CD4-positive, alpha-beta T cell treated with Interferon alpha-2 for 1 hour (primary cell): ENCODE results near the gene SMAP2.

Experiments used
- DNase-seq, 2 donors: peaks; one replicate each; pipeline ENCODE4 v3.0.0-alpha.2; 2020 to 2022

The SMAP2 gene

DNA sequence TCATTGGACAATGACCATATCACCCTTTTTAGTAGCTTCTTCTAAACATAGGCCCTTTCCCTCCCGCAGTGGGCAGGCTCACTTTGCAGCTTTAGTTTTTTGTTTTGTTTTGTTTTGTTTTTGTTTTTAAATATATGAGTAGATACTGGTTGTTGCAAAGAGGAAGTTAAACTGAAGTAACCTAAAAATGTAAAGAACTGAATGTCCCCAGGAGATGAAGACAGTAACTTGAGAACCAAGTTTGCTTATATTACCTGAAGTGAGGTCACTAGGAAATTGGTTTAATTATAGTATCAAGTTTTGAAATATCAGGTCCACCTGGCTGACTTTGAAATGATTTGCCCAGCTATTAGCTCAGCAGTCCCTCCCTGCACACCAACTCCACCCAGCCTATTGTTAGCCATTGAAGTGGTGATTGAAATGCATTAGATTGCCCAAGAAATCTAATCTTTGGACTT is 18.2 kb downstream of the SMAP2 start:
- no peak for DNase-seq

DNA sequence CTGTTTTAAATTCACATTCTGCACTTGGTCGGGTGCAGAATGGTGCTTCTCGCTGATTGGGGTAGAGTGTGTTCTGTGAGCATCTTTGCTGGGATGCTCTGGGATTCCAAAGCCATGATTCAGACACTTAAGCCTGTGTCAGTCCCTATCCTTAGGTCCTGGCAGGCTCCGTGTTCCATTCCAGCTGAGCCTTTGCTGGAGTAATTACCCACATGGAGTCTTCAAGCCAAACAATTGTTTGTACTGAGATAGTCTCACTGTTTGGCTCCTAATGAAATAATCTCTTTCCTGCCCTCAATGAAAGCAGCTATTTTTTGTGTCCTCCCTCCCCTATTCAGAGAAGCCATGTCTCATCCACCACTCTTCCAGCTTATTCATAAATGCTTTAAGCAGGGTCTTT is 18.7 kb downstream of the SMAP2 start:
- DNase-seq, result no peak

DNA sequence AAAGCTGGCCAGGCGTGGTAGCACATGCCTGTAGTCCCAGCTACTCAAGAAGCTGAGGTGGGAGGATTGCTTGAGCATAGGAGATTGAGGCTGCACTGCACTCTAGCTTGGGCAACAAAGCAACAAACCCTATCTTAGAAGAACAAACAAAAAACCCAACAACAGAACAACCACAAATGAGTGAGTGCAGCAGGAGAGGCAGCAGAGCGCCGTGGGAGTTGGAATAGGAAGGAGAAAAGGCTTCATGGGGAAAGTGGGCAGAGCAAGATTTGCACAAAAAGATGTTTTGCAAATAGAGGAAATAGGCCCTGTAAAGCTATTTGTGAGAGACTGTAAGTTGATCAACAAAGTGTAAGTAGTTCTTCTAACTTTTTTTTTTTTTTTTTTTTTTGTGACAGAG is 19.6 kb downstream of the SMAP2 start:
- DNase-seq, result no peak

DNA sequence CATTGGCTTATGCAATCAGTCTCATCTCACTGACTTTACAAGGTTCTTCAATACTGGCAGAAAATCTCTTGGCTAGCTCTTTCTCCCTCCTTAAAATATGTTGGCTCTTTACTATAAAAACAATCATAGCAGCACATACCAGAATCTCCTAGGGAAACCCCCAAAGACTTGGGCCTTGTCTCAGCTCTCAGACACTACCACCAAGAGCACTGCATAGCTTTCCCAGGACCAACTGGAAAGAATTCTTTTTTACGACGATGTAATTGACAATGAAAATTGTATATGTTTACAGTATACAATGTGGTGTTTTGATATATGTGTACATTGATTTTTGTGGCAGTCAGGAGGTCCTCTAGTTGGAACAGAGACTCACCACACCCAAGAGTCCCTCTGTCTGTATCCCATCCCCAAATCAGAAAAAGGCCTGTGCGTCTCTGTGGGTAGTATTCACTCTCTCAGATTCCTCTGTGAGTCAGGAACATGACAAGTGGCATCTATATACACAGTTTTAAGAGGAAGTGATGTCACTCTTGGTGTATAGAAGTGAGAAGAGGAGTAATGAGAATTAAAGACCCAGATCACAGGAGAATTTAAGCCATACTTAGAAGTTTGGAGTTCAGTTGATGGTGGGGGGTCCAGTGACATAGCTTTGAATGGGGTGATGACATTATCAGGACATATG is 21.1 kb downstream of the SMAP2 start:
- peak; percentile 54 to 77 for DNase-seq

DNA sequence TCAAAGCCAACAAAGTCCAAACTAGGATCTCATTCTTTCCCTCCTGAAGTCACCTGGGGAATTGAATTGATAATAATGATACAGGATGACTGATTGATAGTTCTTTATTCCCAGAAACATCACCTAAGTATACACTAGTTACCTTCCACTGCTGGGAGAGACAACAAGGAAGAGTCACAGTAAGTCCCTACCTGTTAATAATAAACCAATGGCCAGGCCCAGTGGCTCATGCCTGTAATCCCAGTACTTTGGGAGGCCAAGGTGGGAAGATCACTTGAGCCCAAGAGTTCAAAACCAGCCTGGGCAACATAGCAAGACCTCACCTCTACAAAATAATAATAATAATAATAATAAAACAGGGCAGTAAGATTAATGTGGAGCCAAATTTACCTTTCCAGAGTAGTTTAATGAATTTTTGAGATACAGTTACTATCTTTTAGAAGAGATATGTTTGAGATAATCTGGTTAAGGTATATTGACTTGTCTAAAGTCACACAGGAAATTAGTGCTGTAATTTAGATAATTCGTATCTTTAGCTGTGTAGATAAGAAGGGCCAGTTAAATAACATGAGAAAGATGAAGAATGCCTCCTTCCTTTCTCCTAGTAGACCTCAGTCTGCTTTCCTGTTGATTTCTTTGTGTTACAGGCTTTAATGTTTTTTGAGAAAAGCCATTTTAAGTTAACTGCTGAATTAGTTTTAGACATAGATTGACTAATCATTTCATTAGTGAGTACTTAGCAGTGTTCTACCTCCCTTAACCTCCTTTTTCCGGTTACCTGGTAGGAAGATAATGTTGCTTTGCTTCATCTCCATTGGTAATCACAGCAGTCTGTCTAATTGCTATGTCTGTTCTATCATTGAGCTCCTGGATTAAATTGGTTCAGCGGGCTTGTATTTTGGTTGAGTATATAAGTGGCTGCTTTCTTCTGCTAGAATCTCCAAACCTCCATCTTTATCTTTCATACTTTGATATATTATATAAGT is 22.0 kb downstream of the SMAP2 start:
- DNase-seq, result no peak

DNA sequence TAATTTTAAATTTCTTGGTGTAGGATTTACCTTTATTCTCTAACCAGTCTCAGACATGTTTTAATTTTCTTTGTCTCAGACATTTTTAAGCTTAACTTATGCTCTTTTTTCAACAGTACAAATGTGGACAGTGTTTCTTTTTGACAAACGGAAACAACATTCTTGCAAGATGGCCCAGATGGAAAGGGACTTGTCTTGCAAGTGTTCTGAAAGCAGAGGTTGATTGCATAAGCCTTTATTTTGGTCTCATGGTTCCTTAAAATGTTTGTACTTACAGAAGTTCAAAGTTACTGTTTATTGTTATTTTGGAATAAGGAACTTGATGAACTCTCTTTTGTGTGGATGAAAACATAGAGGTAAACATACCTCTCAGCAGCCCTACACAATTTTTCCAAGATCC is 22.9 kb downstream of the SMAP2 start:
- DNase-seq, result no peak

DNA sequence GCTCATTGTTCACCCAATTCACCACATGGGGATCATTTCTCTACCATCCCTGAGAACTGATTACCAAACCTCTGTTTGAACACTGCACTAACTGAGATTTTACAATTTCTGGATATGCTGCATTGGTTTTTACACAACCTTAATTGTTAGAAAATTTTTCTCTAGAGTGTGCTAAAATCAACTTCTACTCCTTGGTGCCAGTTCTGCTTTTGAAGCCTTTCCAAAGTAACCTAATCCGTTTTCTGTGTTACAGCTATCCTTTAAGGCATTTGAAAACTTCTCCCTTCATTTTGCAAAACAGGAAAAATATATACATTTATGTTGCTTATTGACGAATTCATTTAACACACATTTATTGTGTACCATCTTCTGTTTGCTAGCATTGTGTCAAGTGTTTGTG is 23.7 kb downstream of the SMAP2 start:
- DNase-seq, result no peak

DNA sequence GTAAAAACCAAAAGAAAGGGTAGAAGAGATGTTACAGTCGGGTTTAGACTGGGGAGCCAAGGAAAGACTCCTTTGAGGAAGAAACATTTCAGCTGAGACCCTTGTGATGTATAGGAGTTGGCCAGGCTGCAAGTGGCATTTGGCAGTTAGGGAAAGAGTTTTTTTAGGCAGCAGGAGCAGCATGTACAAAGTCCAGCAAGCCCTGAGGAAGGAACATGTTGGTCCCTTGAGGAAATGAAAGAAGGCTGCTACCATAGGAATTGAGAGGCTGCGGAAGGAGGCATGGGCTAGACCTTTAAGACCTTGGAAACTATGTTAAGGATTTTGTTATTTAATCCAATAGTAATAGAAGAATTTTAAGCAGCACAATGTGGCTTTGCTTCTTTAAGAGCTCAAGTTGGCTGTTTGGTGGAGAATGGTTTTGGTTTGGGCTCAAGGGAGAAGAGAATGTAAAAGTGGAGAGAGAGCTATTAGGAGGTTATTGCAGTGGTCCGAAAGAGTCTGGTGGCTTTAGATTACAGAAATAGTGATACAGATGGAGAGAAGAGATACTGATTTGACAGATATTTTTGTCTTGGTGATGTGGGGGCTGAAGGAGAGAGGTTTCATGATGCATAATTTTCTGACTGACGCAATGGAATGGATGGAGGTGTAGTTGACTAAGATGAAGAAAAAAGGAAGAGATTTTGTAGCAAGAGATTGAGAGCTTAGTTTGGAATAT is 26.6 kb downstream of the SMAP2 start:
- DNase-seq, result no peak

DNA sequence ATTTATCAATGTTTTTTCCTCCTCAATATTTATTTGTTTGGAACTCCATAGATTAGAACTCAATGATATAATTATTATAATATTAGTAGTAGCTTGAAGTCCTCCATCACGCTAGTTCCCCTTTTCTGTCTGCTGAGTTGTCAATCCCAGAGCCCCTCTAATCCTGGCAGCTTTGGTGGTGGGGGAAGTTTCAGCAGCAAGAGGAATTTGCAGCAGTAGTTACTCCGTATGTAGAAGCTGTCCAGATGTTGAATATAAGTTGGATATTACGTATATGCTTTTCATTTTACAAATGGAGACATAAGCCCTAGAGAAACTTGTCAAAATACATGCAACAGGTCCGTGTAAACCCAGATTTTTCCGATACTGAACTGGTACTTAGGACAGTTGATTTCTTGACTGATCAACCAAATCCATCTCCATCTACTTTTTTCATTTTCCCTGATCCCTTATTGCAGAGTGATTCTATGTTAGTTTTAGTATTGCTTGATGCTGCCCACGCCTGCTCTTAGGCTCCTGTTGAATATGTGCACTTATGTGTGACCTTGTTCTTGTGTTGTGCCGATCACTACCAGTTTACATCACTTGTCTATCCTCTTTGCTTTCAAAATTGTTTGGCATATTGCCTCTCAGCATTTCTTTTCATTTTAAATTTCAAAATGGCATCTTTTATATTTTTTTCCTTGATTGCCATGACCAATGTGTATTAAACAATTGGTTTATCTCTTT is 28.1 kb downstream of the SMAP2 start:
- DNase-seq, result no peak

DNA sequence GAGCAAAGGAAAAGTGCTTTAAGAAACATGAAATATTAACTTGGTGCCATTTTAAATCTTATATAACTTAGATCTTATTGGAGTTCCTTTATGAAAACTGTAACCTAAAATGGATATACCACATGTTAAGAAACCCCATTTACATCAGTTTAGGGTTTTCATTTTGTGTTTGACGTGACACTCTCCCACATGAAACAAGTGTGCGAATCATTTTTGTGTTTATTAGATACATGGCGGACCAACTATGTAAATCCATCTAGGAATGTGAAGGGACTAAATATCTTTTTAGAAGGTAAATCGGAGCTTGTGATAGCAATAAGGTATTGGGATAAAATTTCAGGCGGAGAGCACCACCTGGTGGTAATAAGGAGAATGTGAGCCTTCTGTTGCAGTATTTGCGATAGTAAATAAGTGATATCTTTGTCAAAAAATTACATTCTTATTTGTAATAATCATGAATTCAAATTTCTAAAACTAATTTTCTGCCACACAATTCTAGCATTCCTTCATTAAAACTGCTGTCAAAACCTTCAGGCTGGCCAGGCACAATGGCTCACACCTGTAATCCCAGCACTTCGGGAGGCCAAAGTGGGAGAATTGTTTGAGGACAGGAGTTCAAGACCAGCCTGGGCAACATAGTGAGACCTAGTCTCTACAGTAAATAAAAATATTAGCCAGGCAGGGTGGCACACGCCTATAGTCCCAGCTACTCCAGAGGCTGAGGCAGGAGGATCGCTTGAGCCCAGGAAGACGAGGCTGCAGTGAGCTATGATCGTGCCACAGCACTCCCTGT is 31.3 kb downstream of the SMAP2 start:
- peak; percentile 57 to 76 for DNase-seq

DNA sequence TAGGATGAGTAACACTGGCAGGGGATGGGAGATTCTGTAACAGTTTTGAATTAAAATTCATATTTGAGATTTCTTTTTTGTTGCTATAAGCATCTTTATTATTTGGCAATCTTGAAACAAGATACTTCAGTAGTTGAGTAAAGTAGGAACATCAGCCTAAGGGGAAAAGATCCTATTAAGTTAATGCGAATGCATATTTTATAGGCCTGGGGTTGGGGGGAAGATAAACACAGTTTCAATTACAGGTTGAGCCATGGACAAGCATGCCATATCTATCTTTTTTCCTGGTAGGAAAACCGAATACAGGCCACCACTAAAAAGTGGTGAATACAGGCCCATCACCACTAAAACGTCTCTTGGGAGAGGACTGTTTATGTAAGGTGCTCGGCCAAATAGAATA is 32.3 kb downstream of the SMAP2 start:
- no peak for DNase-seq

DNA sequence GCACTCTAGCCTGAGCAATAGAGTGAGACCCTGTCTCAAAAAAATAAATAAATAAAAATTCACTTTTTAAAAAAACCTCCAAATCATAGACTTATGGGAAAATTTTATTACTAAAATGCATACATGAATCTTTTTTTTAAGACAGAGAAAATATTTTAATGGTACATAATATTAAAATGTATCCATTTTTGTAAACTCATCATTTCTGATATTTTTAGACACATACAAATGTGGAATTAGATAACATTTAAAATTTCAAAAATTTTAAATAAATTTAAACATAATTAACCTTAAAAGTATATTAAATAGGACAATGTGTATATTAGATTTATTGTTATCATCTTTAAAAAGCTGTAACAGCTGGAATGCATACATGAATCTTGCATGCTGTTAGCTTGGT is 33.9 kb downstream of the SMAP2 start:
- no peak for DNase-seq

DNA sequence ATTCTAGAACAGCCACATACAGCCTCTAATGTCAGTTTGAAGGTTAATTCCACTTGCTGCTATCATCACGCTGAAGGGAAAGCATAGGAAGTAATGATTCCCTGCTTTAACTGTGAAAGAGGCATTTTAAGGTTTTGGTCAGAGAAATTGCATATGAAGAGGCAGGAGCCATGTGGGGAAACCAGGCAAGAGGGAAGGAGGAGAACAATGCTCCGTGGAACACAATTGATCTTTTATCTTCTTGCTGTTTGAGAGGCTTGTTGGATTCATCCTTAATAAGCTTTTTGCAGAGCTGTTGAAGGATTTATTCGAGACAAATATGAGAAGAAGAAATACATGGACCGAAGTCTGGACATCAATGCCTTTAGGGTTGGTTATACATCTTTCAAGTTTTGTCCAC is 35.9 kb downstream of the SMAP2 start:
- DNase-seq, result no peak

DNA sequence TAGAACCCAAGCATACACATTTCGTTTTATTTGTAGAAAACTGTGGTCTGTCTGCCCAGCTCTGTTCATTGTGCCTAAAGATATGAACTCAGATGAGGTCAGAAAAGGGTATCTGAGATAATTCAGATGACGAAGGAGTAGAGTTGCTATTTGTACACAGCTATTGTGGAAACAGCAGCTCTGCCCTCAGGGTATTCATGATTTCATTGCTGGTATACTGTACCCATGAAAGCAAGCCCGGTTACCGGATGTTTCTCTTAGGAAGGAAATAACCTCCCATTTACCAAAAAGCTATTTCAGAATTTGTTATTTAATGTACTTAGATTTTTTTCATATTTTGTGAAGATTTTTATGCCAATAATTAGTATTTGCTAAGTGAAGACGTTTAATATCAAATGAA is 37.8 kb downstream of the SMAP2 start:
- no peak for DNase-seq

DNA sequence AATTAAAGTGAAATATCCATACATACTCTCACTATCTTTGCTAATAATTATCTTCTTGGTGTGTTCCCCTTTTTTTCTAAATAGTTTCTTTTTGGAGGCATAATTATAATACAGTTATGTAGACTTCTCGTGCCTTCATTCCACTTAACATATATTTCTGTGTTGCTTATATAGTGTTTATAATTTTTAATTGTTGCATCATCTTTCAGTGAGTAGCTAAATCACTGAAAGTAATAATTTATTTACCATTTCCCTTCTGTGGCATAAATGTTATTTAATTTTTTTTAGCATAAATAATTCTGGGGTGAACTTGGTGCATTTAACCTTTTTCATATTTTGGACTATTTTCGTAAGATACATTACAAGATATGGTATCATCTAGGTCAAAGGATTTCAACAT is 38.3 kb downstream of the SMAP2 start:
- no peak for DNase-seq

DNA sequence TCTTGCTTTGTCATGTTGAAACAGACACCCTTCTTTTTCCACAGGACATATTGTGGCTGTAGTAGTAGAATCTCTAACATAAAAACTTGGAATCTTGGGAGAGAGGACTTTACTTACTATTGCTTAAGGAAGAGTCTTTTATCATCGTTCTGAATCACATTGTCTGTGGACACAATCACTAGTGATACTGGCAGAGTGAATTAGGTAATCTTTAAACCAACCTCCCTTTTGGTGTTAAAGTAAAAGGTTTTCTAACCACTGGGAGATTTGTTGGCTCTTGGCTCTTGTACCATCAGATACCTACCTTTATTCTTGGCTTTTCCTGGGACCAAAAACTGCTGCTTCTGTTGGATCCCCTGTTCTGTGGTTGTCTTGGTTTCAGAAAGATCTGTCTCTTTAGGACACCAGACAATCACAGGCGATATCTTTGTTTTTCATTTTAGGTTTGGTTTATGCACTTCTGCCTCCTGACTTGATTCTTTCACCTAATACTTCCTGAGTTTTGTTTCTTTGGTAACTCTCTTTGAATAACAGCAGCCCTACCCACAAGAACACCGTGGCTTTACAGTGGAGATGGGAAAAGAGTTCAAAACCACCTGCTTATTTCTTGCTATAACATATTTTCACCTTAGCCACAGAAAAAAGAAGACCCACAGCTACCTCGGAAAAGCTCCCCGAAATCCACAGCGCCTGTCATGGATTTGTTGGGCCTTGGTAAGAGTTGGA is 40.2 kb downstream of the SMAP2 start:
- no peak for DNase-seq

DNA sequence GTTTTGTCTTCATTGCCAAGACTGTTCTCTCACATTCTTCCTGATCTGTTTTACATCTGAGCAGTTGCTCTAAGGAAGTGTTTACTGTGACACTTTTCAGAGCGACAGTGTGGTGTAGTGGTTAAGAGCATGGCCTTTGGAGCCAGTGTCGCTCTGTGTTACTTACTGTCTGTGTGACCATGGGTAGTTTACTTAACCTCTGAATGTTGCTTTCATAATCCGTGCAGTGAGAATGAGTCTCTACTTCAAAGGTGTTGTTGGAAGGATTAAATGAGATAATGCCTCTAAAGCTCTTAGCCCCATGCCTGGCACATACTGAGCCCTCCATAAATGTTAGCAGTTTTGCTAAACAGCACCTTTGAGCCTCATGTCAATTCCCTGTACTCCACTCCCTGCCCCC is 40.8 kb downstream of the SMAP2 start:
- no peak for DNase-seq

DNA sequence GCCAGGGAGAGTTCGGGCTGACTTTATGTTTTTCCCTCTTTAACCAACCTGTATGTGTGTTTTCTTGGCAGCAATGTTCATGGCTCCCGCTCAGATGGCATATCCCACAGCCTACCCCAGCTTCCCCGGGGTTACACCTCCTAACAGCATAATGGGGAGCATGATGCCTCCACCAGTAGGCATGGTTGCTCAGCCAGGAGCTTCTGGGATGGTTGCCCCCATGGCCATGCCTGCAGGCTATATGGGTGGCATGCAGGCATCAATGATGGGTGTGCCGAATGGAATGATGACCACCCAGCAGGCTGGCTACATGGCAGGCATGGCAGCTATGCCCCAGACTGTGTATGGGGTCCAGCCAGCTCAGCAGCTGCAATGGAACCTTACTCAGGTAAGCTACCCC is 43.2 kb downstream of the SMAP2 start:
- DNase-seq, result no peak

DNA sequence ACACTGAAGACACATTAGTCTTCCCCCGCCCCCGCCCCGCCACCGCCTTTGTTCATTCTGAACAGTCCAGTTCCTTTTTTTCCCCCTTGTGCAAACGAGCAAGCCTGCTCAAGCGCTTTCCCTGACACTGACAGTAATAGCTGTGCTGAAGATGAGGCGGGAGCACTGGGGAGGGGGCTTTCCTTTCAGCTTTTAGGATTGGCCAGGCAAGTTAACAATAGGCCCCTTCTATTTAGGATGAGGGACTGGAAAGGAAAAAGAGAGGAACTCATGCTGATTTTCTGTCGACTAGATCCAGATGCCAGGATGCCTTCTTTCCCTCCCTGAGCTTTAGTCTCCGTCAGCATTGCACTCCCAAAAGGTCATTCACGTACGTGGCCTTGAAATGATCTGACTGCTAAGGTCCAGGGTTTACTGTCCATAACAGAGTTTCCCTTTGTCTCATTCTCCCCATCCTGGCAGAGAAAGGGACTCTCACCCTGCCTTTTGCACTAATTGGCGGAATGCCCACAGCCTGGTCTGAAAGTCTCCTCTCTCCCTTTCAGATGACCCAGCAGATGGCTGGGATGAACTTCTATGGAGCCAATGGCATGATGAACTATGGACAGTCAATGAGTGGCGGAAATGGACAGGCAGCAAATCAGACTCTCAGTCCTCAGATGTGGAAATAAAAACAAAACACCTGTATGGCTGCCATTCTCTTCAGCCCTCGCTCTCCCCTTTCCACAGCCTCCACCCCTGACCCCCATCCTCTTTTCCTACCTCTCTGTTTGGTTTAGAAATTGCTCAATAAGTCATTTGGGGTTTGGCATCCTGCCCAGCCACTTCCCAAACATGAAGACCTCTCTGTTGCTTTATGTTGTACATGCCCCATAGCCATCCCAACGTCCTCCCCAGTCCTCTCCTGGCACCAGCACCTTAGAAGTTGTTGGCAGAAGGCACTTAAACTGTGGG is 48.2 kb downstream of the SMAP2 start:
- DNase-seq, result no peak

DNA sequence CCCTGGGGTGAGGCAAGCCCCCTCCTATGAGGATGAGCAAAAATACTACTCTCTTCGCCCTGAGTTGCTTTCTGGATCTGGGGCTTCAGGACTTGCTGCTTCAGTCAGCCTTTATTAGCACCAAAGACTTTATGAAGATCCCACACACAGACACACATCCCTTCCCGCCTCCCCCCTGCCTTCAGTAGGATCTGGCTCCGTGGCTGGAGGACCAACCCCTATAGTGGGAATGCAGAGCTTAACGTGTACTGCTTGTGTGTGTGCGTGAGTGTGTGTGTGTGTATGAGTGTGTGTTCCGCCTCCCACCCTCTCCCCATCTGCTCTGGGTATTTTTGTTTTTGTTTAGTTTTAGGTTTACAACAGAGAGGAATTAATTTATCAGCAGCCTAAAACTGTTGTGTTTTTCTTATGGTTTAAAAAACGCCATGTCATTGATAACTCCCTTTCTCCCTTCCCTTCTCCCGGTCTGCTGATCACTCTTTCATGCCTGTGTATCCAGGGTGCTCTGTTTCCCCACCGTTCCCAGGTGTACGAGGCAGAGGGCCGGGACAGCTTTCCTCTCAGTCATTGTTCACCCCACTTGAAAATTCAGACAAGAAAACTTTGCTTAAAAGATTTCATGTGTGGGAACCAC is 49.2 kb downstream of the SMAP2 start:
- DNase-seq, result no peak
